ENCODE data around the gene HMG20A. TPM values are rescaled to one million over a fixed set of nuclear protein-coding genes. Genes with fewer than 3 reads are reported as not detected.
A peak's percentile ranks its signal among the peaks of the same experiment; 100 is the strongest.
"Not testable (repeated sequence)": the region's sequence is repeated elsewhere in the genome, so short reads cannot be mapped to it uniquely, and the experiment has no call there.

The HMG20A gene
- total RNA-seq: 45.3 TPM

GRCh38 chr15:77420610-77421369 is at the start of gene HMG20A:
TSS of gene HMG20A (plus strand) at chr15:77420888. CDS start at chr15:77458408, 37,520 bp downstream.
- peak; percentile 88 for DNase-seq

- no peak for DNase-seq
These were observed 48.7 kb upstream of the HMG20A start for GRCh38 chr15:77371850-77372563.

- no peak for DNase-seq
These were observed 47.2 kb upstream of the HMG20A start for GRCh38 chr15:77373441-77373840.

GRCh38 chr15:77375133-77375532 is 45.6 kb upstream of the HMG20A start:
- DNase-seq: no peak

DNA sequence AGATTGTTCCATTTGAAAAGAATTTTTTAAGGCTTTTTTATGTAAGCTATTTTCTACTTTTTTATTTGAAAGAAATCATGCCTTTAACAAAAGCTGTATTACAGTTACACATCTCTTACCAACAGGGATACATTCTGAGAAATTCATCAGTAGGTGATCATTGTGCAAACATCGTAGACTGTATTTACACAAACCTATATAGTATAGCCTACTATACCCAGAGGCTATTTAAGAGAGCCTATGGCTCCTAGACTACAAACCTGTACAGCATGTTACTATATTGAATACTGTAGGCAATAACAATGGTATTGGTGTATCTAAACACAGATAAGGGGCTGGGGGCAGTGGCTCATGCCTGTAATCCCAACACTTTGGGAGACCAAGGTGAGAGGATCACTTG is 43.9 kb upstream of the HMG20A start:
- no peak for DNase-seq

- DNase-seq: no peak
These were observed 40.7 kb upstream of the HMG20A start for GRCh38 chr15:77380033-77380432.

DNA sequence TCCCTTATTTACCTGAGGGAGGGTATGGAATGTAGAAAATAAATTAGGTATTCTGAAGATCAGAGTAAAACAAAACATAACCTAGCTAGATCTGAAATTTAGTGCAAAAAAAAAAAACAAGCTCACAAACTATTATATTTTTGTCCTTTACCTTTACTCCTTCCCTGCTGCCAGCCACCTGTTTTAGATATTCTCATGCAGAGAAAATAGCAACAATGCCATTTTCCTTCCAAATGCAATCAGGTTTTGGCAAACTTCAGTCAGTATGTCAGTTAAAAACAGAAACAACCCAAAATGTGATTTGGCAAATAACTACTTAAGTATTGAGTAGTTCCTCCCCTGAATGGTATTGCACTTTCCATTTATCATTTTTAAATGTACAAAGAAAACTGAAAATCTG is 36.6 kb upstream of the HMG20A start:
- DNase-seq: peak; percentile 12

GRCh38 chr15:77384589-77385359 is 35.9 kb upstream of the HMG20A start:
- peak; percentile 6 for DNase-seq

- no peak for DNase-seq
These were observed 34.1 kb upstream of the HMG20A start for GRCh38 chr15:77386626-77387025.

DNA sequence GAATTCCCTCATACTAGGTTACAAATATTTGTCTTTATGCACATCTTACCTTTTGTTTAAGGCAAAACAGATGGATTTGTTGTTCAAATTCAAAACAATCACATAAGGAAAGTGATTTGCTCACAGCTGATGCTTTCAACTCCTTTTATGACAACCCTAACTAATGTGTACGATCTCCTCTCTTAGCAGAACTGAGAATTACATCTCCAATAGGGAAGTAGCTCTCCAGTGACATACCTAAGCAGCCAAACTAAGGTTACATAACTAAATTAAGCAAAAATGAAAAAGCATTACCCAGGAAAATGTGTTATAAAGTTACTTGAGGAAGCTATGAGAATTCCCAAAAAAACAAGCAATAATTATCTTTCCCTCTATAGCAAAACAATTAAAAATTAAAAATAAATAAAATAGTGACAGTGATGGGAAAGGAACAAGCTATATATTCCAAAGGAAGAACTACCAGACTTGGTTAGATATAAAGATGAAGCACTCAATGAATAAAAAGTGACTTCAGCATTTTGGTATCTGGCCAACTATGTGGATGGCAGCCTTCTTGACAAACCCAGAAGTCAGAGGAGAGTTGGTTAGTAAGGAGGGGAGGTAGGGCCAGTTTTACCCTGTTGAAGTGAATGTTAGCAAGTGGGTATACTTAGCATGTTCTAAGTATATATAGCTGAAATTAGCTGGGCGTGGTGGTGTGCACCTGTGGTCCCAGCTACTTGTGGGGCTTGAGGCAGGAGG is 33.2 kb upstream of the HMG20A start:
- peak; percentile 17 for DNase-seq

DNA sequence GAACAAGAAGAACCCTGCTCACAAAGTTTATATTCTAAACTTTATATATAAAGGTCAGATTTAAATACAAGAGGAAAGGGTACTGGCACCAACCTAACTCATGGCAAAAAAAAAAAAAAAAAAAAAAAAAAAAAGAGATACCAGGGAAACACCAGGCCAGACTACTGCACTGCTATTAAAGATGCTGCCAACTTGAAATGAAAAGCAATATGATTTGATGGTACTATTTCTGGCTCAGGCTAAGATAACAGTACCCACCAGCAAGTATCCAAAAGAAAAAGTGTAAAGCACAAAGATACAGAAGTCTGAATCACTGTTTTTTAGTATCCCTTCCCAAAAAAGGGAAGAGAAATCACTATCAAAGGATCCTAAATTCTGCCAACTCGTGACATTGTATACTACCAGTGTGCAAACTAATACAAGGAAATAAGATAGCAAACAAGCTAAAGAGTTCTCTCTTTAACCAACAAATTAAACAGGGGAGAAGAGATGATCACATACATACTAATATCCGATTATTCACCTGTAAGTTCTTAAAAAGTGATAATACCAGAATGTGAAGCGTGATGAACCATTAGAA is 29.2 kb upstream of the HMG20A start:
- DNase-seq: no peak

DNA sequence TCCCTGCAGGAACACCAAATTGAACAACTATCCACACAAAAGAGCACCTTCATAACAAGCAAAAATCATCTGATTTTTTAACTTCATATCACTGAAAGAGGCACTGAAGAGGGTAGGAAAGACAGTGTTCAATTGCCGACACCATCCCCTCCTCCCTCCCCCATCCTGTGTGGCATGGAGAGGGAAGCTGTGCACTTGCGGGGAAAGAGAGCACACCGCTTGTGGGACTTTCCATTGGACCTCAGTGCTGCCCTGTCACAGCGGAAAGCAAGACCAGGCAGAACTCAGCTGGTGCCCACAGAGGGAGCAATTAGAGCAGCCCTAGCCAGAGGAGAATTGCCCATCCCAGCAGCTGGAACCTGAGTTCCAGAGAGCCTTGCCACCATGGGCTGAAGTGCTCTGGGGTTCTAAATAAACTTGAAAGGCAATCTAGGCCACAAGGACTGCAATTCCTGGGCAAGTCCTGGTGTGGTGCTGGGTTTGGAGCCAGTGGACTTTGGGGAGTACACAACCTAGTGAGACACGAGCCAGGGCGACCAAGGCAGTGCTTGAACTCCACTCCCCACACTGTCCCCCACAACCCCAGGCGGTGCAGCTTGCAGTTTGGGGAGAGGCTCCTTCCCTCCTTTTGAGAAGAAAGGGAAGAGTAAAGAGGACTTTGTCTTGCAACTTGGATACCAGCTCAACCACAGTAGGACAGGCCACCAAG is 27.8 kb upstream of the HMG20A start:
- no peak for DNase-seq

GRCh38 chr15:77393471-77393840 is 27.2 kb upstream of the HMG20A start:
- no peak for DNase-seq

GRCh38 chr15:77395013-77395774 is 25.5 kb upstream of the HMG20A start:
- DNase-seq: no peak

DNA sequence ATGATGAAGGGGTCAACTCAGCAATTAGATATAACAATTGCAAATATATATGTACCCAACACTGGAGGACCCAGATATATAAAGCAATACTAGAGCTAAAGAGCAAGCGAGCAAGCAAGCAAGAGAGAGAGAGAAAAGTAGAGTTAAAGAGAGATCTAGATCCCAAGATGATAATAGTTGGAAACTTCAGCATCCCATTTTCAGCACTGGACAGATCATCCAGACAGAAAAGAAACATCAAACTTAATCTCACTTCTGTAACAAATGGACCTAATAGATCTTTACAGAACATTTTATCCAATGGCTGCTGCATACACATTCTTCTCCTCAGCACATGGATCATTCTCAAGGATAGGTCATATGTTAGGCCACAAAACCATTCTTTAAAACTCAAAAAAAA is 24.0 kb upstream of the HMG20A start:
- no peak for DNase-seq

GRCh38 chr15:77398927-77399326 is 21.8 kb upstream of the HMG20A start:
- DNase-seq: no peak

DNA sequence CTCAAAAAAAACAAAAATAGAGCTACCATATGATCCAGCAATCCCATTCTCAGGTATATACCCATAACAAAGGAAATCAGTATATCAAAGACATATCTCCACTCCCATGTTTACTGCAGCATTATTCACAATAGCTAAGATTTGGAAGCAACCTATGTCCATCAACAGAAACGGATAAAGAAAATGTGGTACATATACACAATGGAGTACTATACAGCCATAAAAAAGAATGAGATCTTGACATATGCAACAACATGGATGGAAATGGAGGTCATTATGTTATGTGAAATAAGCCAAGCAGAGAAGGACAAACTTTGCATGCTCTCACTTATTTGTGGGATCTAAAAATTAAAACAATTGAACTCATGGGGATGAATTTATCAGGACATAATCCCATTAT is 20.4 kb upstream of the HMG20A start:
- no peak for DNase-seq

GRCh38 chr15:77402740-77403379 is 17.8 kb upstream of the HMG20A start:
- DNase-seq: no peak

DNA sequence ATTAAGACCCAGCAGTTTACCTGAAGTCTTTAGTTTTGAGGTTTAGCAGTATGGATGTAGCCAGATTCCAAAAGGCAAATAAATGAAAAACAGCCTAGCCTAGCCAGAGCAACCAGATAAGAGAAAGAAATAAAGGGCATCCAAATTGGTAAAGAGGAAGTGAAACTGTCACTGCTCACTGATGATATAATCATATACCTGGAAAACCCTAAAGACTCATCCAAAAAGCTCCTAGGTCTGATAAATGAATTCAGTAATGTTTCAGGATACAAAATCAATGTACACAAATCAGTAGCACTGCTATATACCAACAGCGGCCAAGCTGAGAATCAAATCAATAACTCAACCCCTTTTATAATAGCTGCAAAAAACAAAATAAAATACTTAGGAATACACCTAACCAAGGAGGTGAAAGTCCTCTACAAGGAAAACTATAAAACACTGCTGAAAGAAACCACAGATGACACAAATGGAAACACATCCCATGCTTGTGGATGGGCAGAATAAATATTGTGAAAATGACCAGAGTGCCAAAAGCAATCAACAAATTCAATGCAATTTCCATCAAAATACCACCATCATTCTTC is 14.4 kb upstream of the HMG20A start:
- DNase-seq: not testable (repeated sequence)

- DNase-seq: no peak
These were observed 13.8 kb upstream of the HMG20A start for GRCh38 chr15:77406846-77407245.
